GM10248 (cell line): Measurements from ENCODE around the gene ACO1.

Experiments
- CTCF ChIA-PET: fragments of 300-600 bp; sonication (Branson Sonifier 250); formaldehyde crosslinking; extraction: SDS; loops from one replicate; lab custom pipeline; 2021; ENCODE audit warnings: antibody characterized with exemption; lab: Yijun Ruan, JAX
- POLR2A ChIA-PET: fragments of 350-650 bp; sonication (Branson Sonifier 250); formaldehyde crosslinking; extraction: SDS; loops from one replicate; lab custom pipeline; 2020; ENCODE audit warnings: antibody characterized with exemption; lab: Yijun Ruan, JAX
- DNase-seq: peaks from one replicate; pipeline ENCODE4 v3.0.0; 2012; ENCODE audit errors: extremely low spot score
- TF ChIP-seq, protein P1 (sequence below): IDR thresholded peaks from 2 replicates; pipeline ENCODE4 v1.5.1; 2012; ENCODE audit warnings: mild to moderate bottlenecking, low read depth; ENCODE audit errors: extremely low read depth, missing control alignments, control extremely low read depth

ACO1 gene

GRCh38 chr9:32449969-32450368 is 65.5 kb downstream of the ACO1 start:
- POLR2A ChIA-PET: no interaction called here

DNA sequence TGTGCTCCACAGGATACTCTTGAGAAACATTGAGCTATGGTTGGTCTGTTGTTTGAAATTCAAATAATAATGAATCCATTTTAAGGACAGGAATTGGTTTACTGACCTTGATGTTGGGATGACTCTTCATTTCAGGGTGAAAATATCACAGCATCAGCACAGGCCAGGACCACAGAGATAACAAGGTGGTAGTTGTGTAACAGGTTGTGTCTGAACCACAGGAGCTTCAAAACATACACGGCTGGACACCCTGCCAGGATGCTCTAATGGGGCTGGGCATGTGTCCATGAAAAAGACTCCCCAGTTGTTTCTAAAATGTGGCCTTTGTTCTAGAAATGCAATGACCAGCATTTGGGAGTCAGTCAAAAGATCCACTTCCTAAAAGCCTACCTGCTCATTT is 69.8 kb downstream of the ACO1 start:
- CTCF ChIA-PET: interaction anchor here (1.1 to 1.5 kb wide), 3 partner anchors 8 to 48 kb away, joined by 3 read pairs; no protein-coding TSS in a partner anchor
- DNase-seq: no peak
- POLR2A ChIA-PET: no interaction called here
- TF ChIP-seq, protein P1, sequence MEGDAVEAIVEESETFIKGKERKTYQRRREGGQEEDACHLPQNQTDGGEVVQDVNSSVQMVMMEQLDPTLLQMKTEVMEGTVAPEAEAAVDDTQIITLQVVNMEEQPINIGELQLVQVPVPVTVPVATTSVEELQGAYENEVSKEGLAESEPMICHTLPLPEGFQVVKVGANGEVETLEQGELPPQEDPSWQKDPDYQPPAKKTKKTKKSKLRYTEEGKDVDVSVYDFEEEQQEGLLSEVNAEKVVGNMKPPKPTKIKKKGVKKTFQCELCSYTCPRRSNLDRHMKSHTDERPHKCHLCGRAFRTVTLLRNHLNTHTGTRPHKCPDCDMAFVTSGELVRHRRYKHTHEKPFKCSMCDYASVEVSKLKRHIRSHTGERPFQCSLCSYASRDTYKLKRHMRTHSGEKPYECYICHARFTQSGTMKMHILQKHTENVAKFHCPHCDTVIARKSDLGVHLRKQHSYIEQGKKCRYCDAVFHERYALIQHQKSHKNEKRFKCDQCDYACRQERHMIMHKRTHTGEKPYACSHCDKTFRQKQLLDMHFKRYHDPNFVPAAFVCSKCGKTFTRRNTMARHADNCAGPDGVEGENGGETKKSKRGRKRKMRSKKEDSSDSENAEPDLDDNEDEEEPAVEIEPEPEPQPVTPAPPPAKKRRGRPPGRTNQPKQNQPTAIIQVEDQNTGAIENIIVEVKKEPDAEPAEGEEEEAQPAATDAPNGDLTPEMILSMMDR: no peak

More at GRCh38 chr9:32449969-32450368, 65.5 kb downstream of the ACO1 start:
- TF ChIP-seq, protein P1: no peak
- no peak for DNase-seq
- CTCF ChIA-PET: interaction anchor here (1.0 to 2.7 kb wide), 8 partner anchors 12 to 30 kb away, joined by 3 to 8 read pairs (median 4); no protein-coding TSS in a partner anchor

- POLR2A ChIA-PET: no interaction called here
- CTCF ChIA-PET: interaction anchor here (0.7 to 1.9 kb wide), 4 partner anchors 12 to 77 kb away, joined by 3 to 6 read pairs (median 4); no protein-coding TSS in a partner anchor
- DNase-seq: no peak
Observed at GRCh38 chr9:32455738-32456137, 71.3 kb downstream of the ACO1 start.

DNA sequence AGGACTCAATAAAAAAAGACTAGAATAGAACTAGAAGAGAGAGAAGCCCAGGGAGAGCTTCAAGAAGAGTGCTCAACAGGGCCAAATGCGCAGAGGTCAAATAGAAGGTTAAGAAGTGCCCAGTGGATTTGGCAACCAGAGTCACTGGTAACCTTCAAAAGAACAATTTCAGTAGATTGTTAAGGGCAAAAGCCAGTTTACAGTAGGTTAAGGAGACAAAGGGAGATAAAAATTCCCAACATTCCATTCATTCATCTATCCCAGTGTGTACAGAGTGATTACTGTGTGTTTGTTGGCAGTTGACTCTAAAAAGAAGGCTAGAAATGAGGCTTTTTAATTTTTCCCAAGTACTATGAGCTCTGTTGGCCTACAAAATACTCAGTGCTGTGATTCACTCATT is 72.1 kb downstream of the ACO1 start:
- POLR2A ChIA-PET: no interaction called here
- CTCF ChIA-PET: interaction anchor here (1.0 to 1.9 kb wide), 3 partner anchors 9 to 78 kb away, joined by 3 to 6 read pairs (median 4); no protein-coding TSS in a partner anchor
- DNase-seq: no peak
- TF ChIP-seq, protein P1: no peak

More at GRCh38 chr9:32455738-32456137, 71.3 kb downstream of the ACO1 start:
- TF ChIP-seq, protein P1: no peak

- no peak for DNase-seq
- CTCF ChIA-PET: no interaction called here
- POLR2A ChIA-PET: no interaction called here
- TF ChIP-seq, protein P1: no peak
Observed at GRCh38 chr9:32463500-32464293, 79.3 kb downstream of the ACO1 start.

GRCh38 chr9:32468740-32469139 is 84.3 kb downstream of the ACO1 start:
- no peak for DNase-seq
- CTCF ChIA-PET: interaction anchor here (0.8 to 1.0 kb wide), 2 partner anchors 13 to 111 kb away, joined by 3 read pairs; no protein-coding TSS in a partner anchor
- POLR2A ChIA-PET: no interaction called here
- TF ChIP-seq, protein P1: no peak
